Neuronal stem cell (in vitro differentiated cells): ENCODE data around the gene CHN2.
"Not testable (repeated sequence)": the region's sequence is repeated elsewhere in the genome, so short reads cannot be mapped to it uniquely, and the experiment has no call there.

Source experiments
- DNase-seq: peaks from one replicate; pipeline ENCODE4 v3.0.0-alpha.2; 2013; ENCODE audit warnings: low spot score
- H2AFZ ChIP-seq: one replicate; pipeline ENCODE4 v1.6.1; 2013; ENCODE audit warnings: mild to moderate bottlenecking, low read length, inconsistent platforms
- H2AK5ac ChIP-seq: 2 replicates; pipeline ENCODE4 v1.6.1; 2013; ENCODE audit warnings: low read depth, mild to moderate bottlenecking, inconsistent platforms, low read length, moderate library complexity, mixed read lengths
- H2BK120ac ChIP-seq: 2 replicates; pipeline ENCODE4 v1.6.1; 2013; ENCODE audit warnings: low read depth, mild to moderate bottlenecking, inconsistent platforms, low read length, moderate library complexity, mixed read lengths
- H2BK12ac ChIP-seq: one replicate; pipeline ENCODE4 v1.6.1; 2013; ENCODE audit warnings: low read length, inconsistent platforms
- H2BK15ac ChIP-seq: 2 replicates; pipeline ENCODE4 v1.6.1; 2013; ENCODE audit warnings: mild to moderate bottlenecking, low read length, inconsistent platforms, mixed read lengths
- H2BK5ac ChIP-seq: one replicate; pipeline ENCODE4 v1.6.1; 2013; ENCODE audit warnings: inconsistent platforms, mild to moderate bottlenecking, low read length, moderate library complexity
- H3K14ac ChIP-seq: one replicate; pipeline ENCODE4 v1.6.1; 2013; ENCODE audit warnings: low read length, inconsistent platforms
- H3K18ac ChIP-seq: 2 replicates; pipeline ENCODE4 v1.6.1; 2013; ENCODE audit warnings: low read length, inconsistent platforms
- H3K23ac ChIP-seq: 2 replicates; pipeline ENCODE4 v1.6.1; 2013; ENCODE audit warnings: low read depth, mild to moderate bottlenecking, mixed read lengths, low read length, inconsistent platforms; ENCODE audit not compliant: poor library complexity
- H3K27ac ChIP-seq: replicated peaks from 3 replicates; pipeline ENCODE4 v1.5.1; 2013; ENCODE audit warnings: low read length, inconsistent platforms
- H3K27me3 ChIP-seq, 3 experiments: 2 replicates each; pipeline ENCODE4 v1.6.1; 2013; ENCODE audit warnings: low read length in 3 of 3, mild to moderate bottlenecking in 2 of 3, inconsistent platforms in 1 of 3, low read depth in 1 of 3, mixed read lengths in 1 of 3, moderate library complexity in 1 of 3; ENCODE audit not compliant: control insufficient read depth in 3 of 3, insufficient read depth in 3 of 3
- H3K36me3 ChIP-seq, 2 donors: replicated peaks in 1 of 2; 2 replicates each; pipeline ENCODE4 v1.6.1; 2013; ENCODE audit warnings: low read length in 2 of 2; ENCODE audit not compliant: control insufficient read depth in 2 of 2, insufficient read depth in 2 of 2
- H3K4ac ChIP-seq: 2 replicates; pipeline ENCODE4 v1.6.1; 2013; ENCODE audit warnings: inconsistent platforms, mild to moderate bottlenecking, low read length, moderate library complexity
- H3K4me1 ChIP-seq, 2 donors: 1 replicate in 1 of 2; 2 replicates in 1 of 2; pipeline ENCODE4 v1.6.1; 2013; ENCODE audit warnings: low read length in 2 of 2, low read depth in 1 of 2; ENCODE audit not compliant: control insufficient read depth in 2 of 2, insufficient read depth in 1 of 2
- H3K4me2 ChIP-seq: one replicate; pipeline ENCODE4 v1.6.1; 2013; ENCODE audit warnings: mild to moderate bottlenecking, low read length, inconsistent platforms; ENCODE audit not compliant: insufficient read depth, poor library complexity, severe bottlenecking
- H3K4me3 ChIP-seq, 2 donors: 2 replicates each; pipeline ENCODE4 v1.5.1; 2013; ENCODE audit warnings: low read length in 2 of 2, mild to moderate bottlenecking in 2 of 2, inconsistent platforms in 1 of 2, moderate library complexity in 1 of 2
- H3K79me1 ChIP-seq: one replicate; pipeline ENCODE4 v1.6.1; 2013; ENCODE audit warnings: low read depth, mild to moderate bottlenecking, inconsistent platforms, low read length, moderate library complexity
- H3K9ac ChIP-seq: one replicate; pipeline ENCODE4 v1.6.1; 2013; ENCODE audit warnings: mild to moderate bottlenecking, low read depth, low read length, inconsistent platforms; ENCODE audit not compliant: poor library complexity
- H3K9me3 ChIP-seq, 2 donors: replicated peaks in 1 of 2; 2 replicates each; pipeline versions ENCODE3 to v1.6.1; 2013; ENCODE audit warnings: low read length in 2 of 2, mild to moderate bottlenecking in 2 of 2, inconsistent platforms in 1 of 2, low read depth in 1 of 2, mixed read lengths in 1 of 2, moderate library complexity in 1 of 2; ENCODE audit not compliant: control insufficient read depth in 2 of 2, insufficient read depth in 1 of 2
- H4K8ac ChIP-seq: one replicate; pipeline ENCODE4 v1.6.1; 2013; ENCODE audit warnings: low read depth, mild to moderate bottlenecking, inconsistent platforms, low read length, moderate library complexity
- H4K91ac ChIP-seq: one replicate; pipeline ENCODE4 v1.6.1; 2013; ENCODE audit warnings: low read length, low read depth, mild to moderate bottlenecking, inconsistent platforms; ENCODE audit not compliant: poor library complexity
- WGBS, 2 donors: extraction: QIAGEN DNeasy Blood & Tissue Kit; methylation state at CpG; one replicate each; pipeline ENCODE4 v1.1.7; 2013; ENCODE audit warnings: missing lambda C conversion rate in 2 of 2, mixed read lengths in 1 of 2; ENCODE audit not compliant: insufficient read length in 2 of 2, insufficient replicate concordance in 1 of 2; ENCODE audit errors: extremely low coverage in 2 of 2; 5-methylcytosine and 5-hydroxymethylcytosine counted together

Gene CHN2

GRCh38 chr7:29256693-29257002 is 62.1 kb downstream of the CHN2 start:
- H3K9ac ChIP-seq, result no peak overlapping the region
- no peak overlapping the region for H2BK5ac ChIP-seq
- no peak overlapping the region for H4K8ac ChIP-seq
- no peaks in the 10 kb centered on the region for H3K79me1 ChIP-seq
- peaks cover 0 to 5% of the 10 kb centered on the region in 2 donors for H3K4me1 ChIP-seq
- no peak for DNase-seq
- no peak overlapping the region for H2BK15ac ChIP-seq
- no peak overlapping the region for H3K18ac ChIP-seq
- no peaks in the 10 kb centered on the region for H3K9me3 ChIP-seq
- no CpG with 5 or more reads among the region's 5 CpGs for WGBS, 2 donors
- no peak overlapping the region for H2AFZ ChIP-seq
- no peak overlapping the region for H2AK5ac ChIP-seq
- H3K4me3 ChIP-seq, result no peak overlapping the region
- H3K14ac ChIP-seq, result no peak overlapping the region
- no peak overlapping the region for H3K23ac ChIP-seq
- no peak overlapping the region for H2BK12ac ChIP-seq
- no peaks in the 10 kb centered on the region for H3K27me3 ChIP-seq
- H4K91ac ChIP-seq, result no peak overlapping the region
- no peaks in the 10 kb centered on the region for H3K36me3 ChIP-seq
- no peak overlapping the region for H3K4me2 ChIP-seq
- H3K4ac ChIP-seq, result no peak overlapping the region
- no peak overlapping the region for H2BK120ac ChIP-seq
- no peak overlapping the region for H3K27ac ChIP-seq

- DNase-seq, result no peak
- Histone ChIP-seq H4K91ac (no peak overlapping the region), H2BK12ac (no peak overlapping the region), H3K27ac (no peak overlapping the region), H3K9me3 (no peaks in the 10 kb centered on the region), H3K23ac (no peak overlapping the region), H2AK5ac (no peak overlapping the region), H3K4me2 (no peak overlapping the region), H3K18ac (no peak overlapping the region), H3K4me1 (peaks cover 0 to 5% of the 10 kb centered on the region in 2 donors), H2BK5ac (no peak overlapping the region), H3K27me3 (no peaks in the 10 kb centered on the region), H3K4ac (no peak overlapping the region), H2AFZ (no peak overlapping the region), H4K8ac (no peak overlapping the region), H3K79me1 (no peaks in the 10 kb centered on the region), H2BK15ac (no peak overlapping the region), H3K9ac (no peak overlapping the region), H2BK120ac (no peak overlapping the region), H3K14ac (no peak overlapping the region), H3K4me3 (no peak overlapping the region), H3K36me3 (no peaks in the 10 kb centered on the region)
- no CpG with 5 or more reads among the region's 3 CpGs for WGBS, 2 donors
These were observed 64.4 kb downstream of the CHN2 start for GRCh38 chr7:29258951-29259350.

- Histone ChIP-seq H3K4me1 (peaks cover 2 to 6% of the 10 kb centered on the region in 2 donors), H3K4me3 (no peak overlapping the region), H2BK5ac (no peak overlapping the region), H3K27me3 (no peaks in the 10 kb centered on the region), H3K79me1 (no peaks in the 10 kb centered on the region), H4K8ac (no peak overlapping the region), H3K4me2 (no peak overlapping the region), H2BK120ac (no peak overlapping the region), H3K23ac (no peak overlapping the region), H2BK12ac (no peak overlapping the region), H4K91ac (no peak overlapping the region), H3K9me3 (peaks cover 0 to 3% of the 10 kb centered on the region in 2 donors), H3K36me3 (no peaks in the 10 kb centered on the region), H3K4ac (no peak overlapping the region), H2AK5ac (no peak overlapping the region), H3K27ac (no peak overlapping the region), H3K18ac (no peak overlapping the region), H3K9ac (no peak overlapping the region), H3K14ac (no peak overlapping the region), H2AFZ (no peak overlapping the region), H2BK15ac (no peak overlapping the region)
- WGBS, 2 donors, result no CpG with 5 or more reads among the region's 2 CpGs
- no peak for DNase-seq
These were observed 67.8 kb downstream of the CHN2 start for GRCh38 chr7:29262191-29262917.

- H2BK12ac ChIP-seq, H3K9me3 ChIP-seq, H3K79me1 ChIP-seq, H2BK5ac ChIP-seq, H2BK15ac ChIP-seq, H3K14ac ChIP-seq, H3K18ac ChIP-seq, H4K8ac ChIP-seq, H4K91ac ChIP-seq, H2AFZ ChIP-seq, H3K27me3 ChIP-seq, DNase-seq, H2BK120ac ChIP-seq, H3K27ac ChIP-seq, H3K36me3 ChIP-seq, H3K9ac ChIP-seq, H3K4me3 ChIP-seq, H3K4me2 ChIP-seq, H3K23ac ChIP-seq, H2AK5ac ChIP-seq, H3K4ac ChIP-seq, H3K4me1 ChIP-seq: not testable (repeated sequence)
- no CpG with 5 or more reads among the region's 44 CpGs for WGBS, 2 donors
These were observed 69.1 kb downstream of the CHN2 start for GRCh38 chr7:29263601-29264207.
